K562 (cell line): ENCODE measurements around the gene NUP85. TPM values are rescaled to one million over a fixed set of nuclear protein-coding genes. Genes with fewer than 3 reads are reported as not detected.
A peak's percentile ranks its signal among the peaks of the same experiment; 100 is the strongest.

ENCODE experiments used
- ATAC-seq: fragments of 200-7000 bp; cut with Tn5 transposase; 3 replicates; pipeline ENCODE4 v1.9.1; 2020; ENCODE audit warnings: moderate library complexity
- BruUV-seq: library from RNA; stranded (reverse); fragments of 400-500 nt; replicated peaks from 2 replicates; lab custom pipeline; 2021; lab: Mats Ljungman, UMichigan
- CTCF ChIA-PET: fragments of 300-600 bp; formaldehyde crosslinking; extraction: SDS; loops from one replicate; lab custom pipeline; 2021; ENCODE audit warnings: low intra/inter-chr PET ratio; lab: Yijun Ruan, JAX
- POLR2A ChIA-PET: fragments of 300-600, 350-650 bp; sonication (Branson Sonifier 250); formaldehyde crosslinking; extraction: SDS; loops from one replicate; lab custom pipeline; 2021; ENCODE audit warnings: antibody characterized with exemption, inconsistent platforms; lab: Yijun Ruan, JAX
- DNase-seq, 4 experiments: peaks; one replicate each; pipeline versions ENCODE4 v3.0.0 to v3.0.0-alpha.2; 2011 to 2018; ENCODE audit warnings: low spot score in 3 of 4, mixed read lengths in 3 of 4; ENCODE audit errors: extremely low read depth in 1 of 4
- FAIRE-seq: peaks from 2 replicates; lab custom pipeline; 2011; peaks lifted over from hg19 to GRCh38; lab: Jason Lieb, UNC
- H2AFZ ChIP-seq: 2 replicates; pipeline ENCODE4 v1.6.0; 2011; ENCODE audit warnings: low read depth, low read length, control low read depth, inconsistent platforms
- H3K27ac ChIP-seq: fragments of 200-600 bp; 3 replicates; pipeline ENCODE4 v1.8.0; 2011; ENCODE audit warnings: low read depth, mild to moderate bottlenecking, control low read depth, inconsistent platforms, low read length, moderate library complexity, mixed read lengths; ENCODE audit errors: extremely low read depth
- H3K27me3 ChIP-seq, 2 experiments: fragments of 300-600 bp in 1 of 2; 2 replicates in 1 of 2; 3 replicates in 1 of 2; pipeline versions ENCODE4 v1.6.0 to v1.8.0; 2011; ENCODE audit warnings: inconsistent platforms in 2 of 2, low read length in 2 of 2, mild to moderate bottlenecking in 1 of 2, mixed read lengths in 1 of 2, moderate library complexity in 1 of 2; ENCODE audit not compliant: control insufficient read depth in 2 of 2, insufficient read depth in 2 of 2
- H3K36me3 ChIP-seq: fragments of 300-600 bp; 3 replicates; pipeline ENCODE4 v1.8.0; 2011; ENCODE audit warnings: mild to moderate bottlenecking, low read length, inconsistent platforms; ENCODE audit not compliant: control insufficient read depth, insufficient read depth
- H3K4me1 ChIP-seq, 2 experiments: fragments of 200-600 bp in 1 of 2; replicated peaks in 1 of 2; 2 replicates in 1 of 2; 3 replicates in 1 of 2; pipeline versions ENCODE4 v1.5.1 to v1.8.0; 2011; ENCODE audit warnings: inconsistent platforms in 2 of 2, low read length in 2 of 2, mild to moderate bottlenecking in 1 of 2, mixed read lengths in 1 of 2, moderate library complexity in 1 of 2; ENCODE audit not compliant: control insufficient read depth in 2 of 2, insufficient read depth in 2 of 2
- H3K4me2 ChIP-seq: 2 replicates; pipeline ENCODE4 v1.6.1; 2011; ENCODE audit warnings: low read length, control low read depth, inconsistent platforms, mixed read lengths; ENCODE audit not compliant: insufficient read depth
- H3K4me3 ChIP-seq: fragments of 200-600 bp; sonication (generic), shearing (Covaris generic); 2 replicates; pipeline ENCODE4 v1.5.1; 2016; ENCODE audit warnings: control low read depth, inconsistent platforms
- H3K79me2 ChIP-seq: fragments of 200-600 bp; 3 replicates; pipeline ENCODE4 v1.8.0; 2011; ENCODE audit warnings: low read length, inconsistent platforms; ENCODE audit not compliant: control insufficient read depth, insufficient read depth
- H3K9ac ChIP-seq, 2 experiments: 2 replicates each; pipeline versions ENCODE4 v1.6.0 to v1.6.1; 2011; ENCODE audit warnings: low read depth in 2 of 2, low read length in 2 of 2, control low read depth in 1 of 2, inconsistent platforms in 1 of 2, mild to moderate bottlenecking in 1 of 2, mixed read lengths in 1 of 2; ENCODE audit not compliant: insufficient read depth in 1 of 2
- H3K9me1 ChIP-seq: one replicate; pipeline ENCODE4 v1.6.0; 2011; ENCODE audit warnings: inconsistent platforms, mild to moderate bottlenecking, low read length, moderate library complexity; ENCODE audit not compliant: control insufficient read depth, insufficient read depth
- H3K9me3 ChIP-seq: replicated peaks from 2 replicates; pipeline ENCODE4 v1.5.1; 2011; ENCODE audit warnings: low read depth, low read length, inconsistent platforms; ENCODE audit not compliant: control insufficient read depth, insufficient read depth
- H4K20me1 ChIP-seq: replicated peaks from 2 replicates; pipeline ENCODE4 v1.6.1; 2011; ENCODE audit warnings: low read length, inconsistent platforms, mixed read lengths; ENCODE audit not compliant: control insufficient read depth, insufficient read depth
- CTCFL ChIP-seq: IDR thresholded peaks from 2 replicates; pipeline ENCODE4 v1.6.1; 2011; ENCODE audit warnings: borderline replicate concordance, low read depth, mild to moderate bottlenecking, moderate library complexity, low read length; ENCODE audit not compliant: insufficient read depth, poor library complexity, severe bottlenecking
- EGR1 ChIP-seq: fragments of 450-650 bp; conservative IDR thresholded peaks from 2 replicates; pipeline ENCODE4 v1.6.1; 2017; ENCODE audit warnings: mild to moderate bottlenecking
- FOXK1 ChIP-seq: sonication (generic); formaldehyde crosslinking; IDR thresholded peaks from 2 replicates; pipeline ENCODE4 v1.8.0; 2022; ENCODE audit warnings: missing genetic modification reagents, mild to moderate bottlenecking, borderline replicate concordance
- HMGXB4 ChIP-seq: sonication (generic); formaldehyde crosslinking; IDR thresholded peaks from 2 replicates; pipeline ENCODE4 v1.8.1; 2023; ENCODE audit warnings: mild to moderate bottlenecking, missing genetic modification reagents
- LEF1 ChIP-seq: fragments of 450-650 bp; IDR thresholded peaks from 2 replicates; pipeline ENCODE4 v1.6.1; 2016; ENCODE audit warnings: mild to moderate bottlenecking
- PHF21A ChIP-seq: fragments of 450-650 bp; IDR thresholded peaks from 2 replicates; pipeline ENCODE4 v1.6.1; 2017; ENCODE audit warnings: low read depth, borderline replicate concordance
- PURB ChIP-seq: sonication (generic); formaldehyde crosslinking; IDR thresholded peaks from 2 replicates; pipeline ENCODE4 v1.9.0; 2021; ENCODE audit warnings: low read depth, mild to moderate bottlenecking, missing genetic modification reagents
- SIN3A ChIP-seq, 2 experiments: fragments of 150-350 bp in 1 of 2; IDR thresholded peaks; 2 replicates each; pipeline ENCODE4 v1.6.1; 2011 to 2016; ENCODE audit warnings: borderline replicate concordance in 2 of 2, low read depth in 2 of 2, low read length in 2 of 2, mild to moderate bottlenecking in 2 of 2, moderate library complexity in 2 of 2; ENCODE audit not compliant: control insufficient read depth in 1 of 2
- SRF ChIP-seq, 2 experiments: fragments of 250-450, 450-650 bp in 1 of 2; sonication (Bioruptor Pico) in 1 of 2; sonication (generic) in 1 of 2; formaldehyde crosslinking; IDR thresholded peaks; 2 replicates each; pipeline versions ENCODE4 v1.5.0 to v1.5.1; 2020 to 2022; ENCODE audit warnings: mild to moderate bottlenecking in 1 of 2, missing genetic modification reagents in 1 of 2
- STAT5A ChIP-seq: IDR thresholded peaks from 2 replicates; pipeline ENCODE4 v1.6.1; 2012; ENCODE audit warnings: low read length, inconsistent platforms, borderline replicate concordance
- TARDBP ChIP-seq: fragments of 450-650 bp; IDR thresholded peaks from 2 replicates; pipeline ENCODE4 v1.6.1; 2016
- TCFL5 ChIP-seq: fragments of 250-450 bp; sonication (Bioruptor Pico); conservative IDR thresholded peaks from 2 replicates; pipeline ENCODE4 v1.6.1; 2021; ENCODE audit warnings: mild to moderate bottlenecking, moderate library complexity, matching md5 sums
- ZC3H4 ChIP-seq: sonication (generic); formaldehyde crosslinking; IDR thresholded peaks from 2 replicates; pipeline ENCODE4 v1.9.0; 2021; ENCODE audit warnings: missing genetic modification reagents, borderline replicate concordance
- ZFX ChIP-seq: sonication (generic); formaldehyde crosslinking; IDR thresholded peaks from 2 replicates; pipeline ENCODE4 v1.8.0; 2022; ENCODE audit warnings: mild to moderate bottlenecking, missing genetic modification reagents, moderate library complexity
- ZNF140 ChIP-seq: fragments of 250-450 bp; sonication (Bioruptor Pico); IDR thresholded peaks from 2 replicates; pipeline ENCODE4 v1.8.0; 2021; ENCODE audit warnings: moderate library complexity, mild to moderate bottlenecking, inconsistent platforms
- WGBS: fragments of 100-300 bp; shearing (Covaris generic); methylation state at CpG from one replicate; pipeline ENCODE4 v1.1.6; 2016; ENCODE audit warnings: low coverage, mixed read lengths; ENCODE audit not compliant: insufficient coverage; ENCODE audit errors: missing lambda C conversion rate; 5-methylcytosine and 5-hydroxymethylcytosine counted together
- in situ Hi-C: fragments of 300-500 bp; cut with MboI; formaldehyde crosslinking; loops from 4 replicates; pipeline ENCODE4 v1.15.0; 2018; ENCODE audit warnings: inconsistent platforms, mixed read lengths
- intact Hi-C: fragments of 100-400 bp; cut with micrococcal nuclease; formaldehyde crosslinking; loops from 2 replicates; pipeline ENCODE4 v1.14.2; 2022
- polyA plus RNA-seq, 8 experiments: library from polyadenylated mRNA; depleted of rRNA in 4 of 8; stranded (reverse) in 5 of 8; unstranded in 3 of 8; fragments of >200 nt; fragmentation: Nextera tagmentation in 2 of 8; fragmentation: Illumina TruSeq in 1 of 8; extraction: Ambion mirVana in 2 of 8; extraction: Trizol in 1 of 8; gene quantifications; 2 replicates each; pipeline versions ENCODE4 v1.2.1 to v1.2.3, GENCODE V29; 2011 to 2014; ENCODE audit warnings: inconsistent platforms in 1 of 8, missing spikeins in 1 of 8
- total RNA-seq, 7 experiments: library from RNA; depleted of rRNA in 6 of 7; stranded (reverse); fragments of >200 nt in 6 of 7; fragmentation: Illumina TruSeq in 2 of 7; extraction: Trizol in 2 of 7; gene quantifications; 2 replicates each; pipeline versions ENCODE4 v1.2.1 to v1.2.3, GENCODE V29; 2011 to 2021; ENCODE audit warnings: low replicate concordance in 1 of 7

The NUP85 gene
- total and polyA plus RNA-seq, 9 of the 15 experiments (the other 6 are each of a cell fraction or from before 2014, with no cell fraction given), result 50.2 to 177 (median 110) TPM

- H3K4me3 ChIP-seq, result peak overlapping the region; percentile 91
- H3K79me2 ChIP-seq, result peaks cover 69% of the 10 kb centered on the region
- no peaks in the 10 kb centered on the region for H4K20me1 ChIP-seq
- CTCF ChIA-PET, result interaction anchor here (0.6 to 2.0 kb wide), 3 partner anchors 20 to 214 kb away, joined by 3 to 4 read pairs (median 3); partner anchors contain the start of gene KCTD2
- in situ Hi-C loops, result loop anchor here (10.0 kb wide), 1 partner anchor 154 kb away; no protein-coding TSS in a partner anchor
- peaks cover 20 to 22% of the 10 kb centered on the region in 2 experiments; a peak in 4 of 5 replicates for H3K4me1 ChIP-seq
- WGBS, result under 1% methylated on average over 26 of the region's 31 CpGs
- intact Hi-C loops, result loop anchor here (2.0 kb wide), 1 partner anchor 20 kb away; no protein-coding TSS in a partner anchor
- peaks cover 43% of the 10 kb centered on the region; the same call in 2 of the 3 replicates for H3K36me3 ChIP-seq
- peak overlapping the region; percentile 94 to 100 for H3K9ac ChIP-seq
- FAIRE-seq (no peak), DNase-seq (no peak), ATAC-seq (peak; percentile 65)
- peak overlapping the region; percentile 93 for H3K27ac ChIP-seq
- peak overlapping the region; percentile 89 for H2AFZ ChIP-seq
- H3K9me1 ChIP-seq, result no peaks in the 10 kb centered on the region
- no peaks in the 10 kb centered on the region for H3K27me3 ChIP-seq
- no peaks in the 10 kb centered on the region for H3K9me3 ChIP-seq
- POLR2A ChIA-PET, result interaction anchor here (0.6 to 6.3 kb wide), 27 partner anchors 10 to 1121 kb away, joined by 3 to 85 read pairs (median 4); partner anchors contain the start of genes GRB2, MIF4GD, NUP85 and SLC25A19
- H3K4me2 ChIP-seq, result peak overlapping the region; percentile 100
- TSS peak; percentile 78 for BruUV-seq
- TF ChIP-seq FOXK1 (CRISPR knock-in tag), result 0 out of 2 replicates have a peak, but pooled peaks have one; percentile 20
- TF ChIP-seq ZNF140, result peak; percentile 34; the same call in 1 of the 2 replicates
- TF ChIP-seq SRF (CRISPR knock-in tag; IDR thresholded peaks at IDR 0.05), result no peak
- TF ChIP-seq ZFX, result no peak
- no peak for TF ChIP-seq TARDBP
- TF ChIP-seq PURB (CRISPR knock-in tag), result no peak
- TF ChIP-seq HMGXB4 (CRISPR knock-in tag), result 0 out of 2 replicates have a peak, but pooled peaks have one; percentile 64
- 0 out of 2 replicates have a peak, but pooled peaks have one; percentile 23 for TF ChIP-seq PHF21A
- TF ChIP-seq SIN3A (IDR thresholded peaks at IDR 0.05; ENCODE audit: borderline replicate concordance in 2 of 2, control insufficient read depth in 1 of 2, low read depth in 2 of 2, low read length in 2 of 2), result 0 out of 4 replicates have a peak, but pooled peaks of 1 of the 2 experiments have one; percentile 68
- 0 out of 2 replicates have a peak, but pooled peaks have one; percentile 3 for TF ChIP-seq ZC3H4
- TF ChIP-seq CTCFL, result peak; percentile 34
- TF ChIP-seq LEF1, result no peak
- TF ChIP-seq EGR1, result no peak
- no peak for TF ChIP-seq TCFL5 (CRISPR knock-in tag)
- no peak for TF ChIP-seq STAT5A
Measured at GRCh38 chr17:75260641-75261335, 55.3 kb downstream of the NUP85 start.
